Adipose tissue (tissue), 3 donors: ENCODE data around the gene CNBD2. TPM values are rescaled to one million over a fixed set of nuclear protein-coding genes. Genes with fewer than 3 reads are reported as not detected.
"Not testable (repeated sequence)": the region's sequence is repeated elsewhere in the genome, so short reads cannot be mapped to it uniquely, and the experiment has no call there.

ENCODE experiments used
- H3K27ac ChIP-seq: one replicate; pipeline ENCODE4 v1.5.1; 2013; ENCODE audit warnings: low read depth, low read length
- WGBS, 3 donors: extraction: QIAGEN DNeasy Blood & Tissue Kit; methylation state at CpG; one replicate each; pipeline ENCODE4 v1.1.7; 2013; 5-methylcytosine and 5-hydroxymethylcytosine counted together
- polyA plus RNA-seq, 3 donors: library from polyadenylated mRNA; stranded (reverse); fragments of 200-250 nt; gene quantifications; one replicate each; pipeline ENCODE4 v1.2.3, GENCODE V29; 2013
- donor health status: healthy with polysubstance abuse.
- donor health status: Bipolar disorder and iron deficiency.
- donor health status: healthy.

Gene CNBD2
- polyA plus RNA-seq, 3 donors, result 3.4 to 8.3 (median 4.0) TPM

DNA sequence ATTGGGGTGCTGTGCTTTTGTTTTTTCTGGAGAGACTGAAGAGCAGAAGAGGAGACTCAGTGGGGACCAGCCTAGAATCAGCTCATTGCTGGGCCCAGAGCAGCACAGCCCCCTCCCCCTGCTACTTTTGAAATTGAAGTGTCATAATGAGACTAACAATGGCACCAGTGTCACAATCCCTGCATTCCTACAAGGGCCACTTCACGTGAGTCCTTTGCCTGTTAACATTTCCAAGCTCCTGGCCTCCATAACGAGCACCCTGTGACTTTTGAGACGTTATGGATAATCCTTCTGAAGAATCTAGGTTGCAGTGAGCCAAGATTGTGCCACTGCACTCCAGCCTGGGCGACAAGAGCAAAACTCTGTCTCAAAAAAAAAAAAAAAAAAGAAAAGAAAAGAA is 41.7 kb downstream of the CNBD2 start:
- H3K27ac ChIP-seq, result no peak overlapping the region
- 81 to 86% (median 83%) methylated on average over 4 of the region's 4 CpGs for WGBS, 3 donors

DNA sequence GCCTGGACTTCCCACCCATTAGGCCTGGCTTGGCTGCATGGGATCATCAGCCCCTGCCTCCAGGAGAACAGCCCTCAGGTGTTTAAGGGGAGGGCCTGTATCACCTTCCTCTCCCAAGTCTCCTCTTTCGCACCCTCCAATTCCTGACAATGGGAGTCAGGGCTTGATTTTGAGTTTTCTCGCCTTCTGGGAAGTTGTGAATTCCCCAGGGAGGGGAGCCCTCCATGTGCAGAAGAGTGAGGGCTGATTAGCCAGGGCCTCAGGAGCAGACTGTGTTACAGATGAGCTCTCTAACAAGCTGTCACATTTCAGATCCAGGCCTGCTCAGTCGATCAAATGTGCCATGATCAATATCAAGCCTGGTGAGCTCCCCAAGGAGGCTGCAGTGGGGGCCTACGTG is 42.4 kb downstream of the CNBD2 start:
- WGBS, 3 donors, result 74 to 87% (median 81%) methylated on average over 4 of the region's 4 CpGs
- H3K27ac ChIP-seq, result no peak overlapping the region

DNA sequence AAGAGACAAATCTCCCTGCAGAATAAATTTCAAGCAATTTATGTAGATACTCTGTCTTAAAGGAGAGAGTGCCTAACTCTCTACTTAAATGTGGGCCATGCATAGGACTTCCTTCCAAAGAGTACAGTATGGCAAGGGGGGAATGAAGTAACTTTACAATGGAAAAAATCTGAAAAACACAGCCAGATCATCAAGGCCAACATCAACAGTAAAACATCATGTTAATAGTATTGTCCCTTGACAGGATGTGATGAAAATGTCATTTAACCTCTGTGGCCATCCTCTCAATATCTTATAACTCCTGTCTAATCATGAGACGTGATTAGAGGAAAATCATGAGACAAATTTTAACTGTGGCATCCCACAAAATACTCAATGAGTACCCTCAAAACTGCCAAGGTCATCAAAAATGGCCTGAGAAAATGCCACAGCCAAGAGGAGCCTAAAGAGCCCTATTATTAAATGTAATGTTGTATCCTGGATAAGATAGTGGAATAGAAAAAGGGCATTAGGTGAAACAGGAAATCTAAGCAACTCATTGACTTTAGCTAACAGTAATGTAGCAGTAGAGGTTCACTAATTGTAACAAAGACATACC is 47.5 kb downstream of the CNBD2 start:
- no peak overlapping the region for H3K27ac ChIP-seq
- 84 to 93% (median 93%) methylated on average over 1 of the region's 1 CpG for WGBS, 3 donors

DNA sequence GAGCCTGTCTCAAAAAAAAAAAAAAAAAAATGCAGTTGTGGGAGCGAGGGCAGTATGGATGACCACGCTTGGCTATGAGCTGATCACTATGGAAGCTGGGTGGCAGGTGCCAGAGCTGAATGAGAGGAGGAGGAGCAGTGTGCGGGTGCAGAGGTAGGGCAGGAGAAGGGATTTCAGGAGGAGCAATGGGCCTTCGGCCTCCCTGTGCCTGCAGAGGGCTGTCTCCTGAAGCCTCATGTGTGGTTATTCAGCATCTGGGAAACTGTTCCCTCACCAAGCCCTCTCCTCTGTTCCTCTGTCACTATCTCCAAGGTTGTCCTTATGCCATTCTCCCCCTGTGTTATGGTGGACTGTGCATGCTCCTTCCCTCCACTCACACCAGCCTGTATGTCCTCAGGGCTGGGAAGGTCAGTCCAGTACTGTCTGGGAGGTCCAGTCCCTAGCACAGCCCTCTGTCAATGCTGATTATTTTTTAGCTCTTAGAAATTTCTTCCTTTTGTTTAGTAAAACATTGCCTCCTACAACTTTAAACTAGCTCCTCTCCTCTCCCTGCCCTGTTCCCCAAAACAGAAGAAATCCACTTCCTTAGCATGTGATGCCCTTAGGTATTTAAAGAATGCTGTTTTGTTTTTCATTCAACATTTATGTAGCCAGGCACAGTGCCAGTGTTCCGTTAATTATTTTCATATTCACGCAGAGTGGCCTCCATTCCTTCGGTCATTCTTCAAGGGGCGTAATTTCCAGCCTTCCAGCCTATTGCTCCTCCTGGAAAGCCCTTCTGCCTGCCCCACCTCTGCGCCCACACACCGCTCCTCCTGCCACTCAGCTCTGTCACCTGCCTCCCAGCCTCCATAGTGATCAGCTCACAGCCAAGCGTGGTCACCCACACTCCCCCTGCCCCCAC is 48.9 kb downstream of the CNBD2 start:
- H3K27ac ChIP-seq, result no peak overlapping the region
- 64 to 75% (median 69%) methylated on average over 11 of the region's 11 CpGs for WGBS, 3 donors

DNA sequence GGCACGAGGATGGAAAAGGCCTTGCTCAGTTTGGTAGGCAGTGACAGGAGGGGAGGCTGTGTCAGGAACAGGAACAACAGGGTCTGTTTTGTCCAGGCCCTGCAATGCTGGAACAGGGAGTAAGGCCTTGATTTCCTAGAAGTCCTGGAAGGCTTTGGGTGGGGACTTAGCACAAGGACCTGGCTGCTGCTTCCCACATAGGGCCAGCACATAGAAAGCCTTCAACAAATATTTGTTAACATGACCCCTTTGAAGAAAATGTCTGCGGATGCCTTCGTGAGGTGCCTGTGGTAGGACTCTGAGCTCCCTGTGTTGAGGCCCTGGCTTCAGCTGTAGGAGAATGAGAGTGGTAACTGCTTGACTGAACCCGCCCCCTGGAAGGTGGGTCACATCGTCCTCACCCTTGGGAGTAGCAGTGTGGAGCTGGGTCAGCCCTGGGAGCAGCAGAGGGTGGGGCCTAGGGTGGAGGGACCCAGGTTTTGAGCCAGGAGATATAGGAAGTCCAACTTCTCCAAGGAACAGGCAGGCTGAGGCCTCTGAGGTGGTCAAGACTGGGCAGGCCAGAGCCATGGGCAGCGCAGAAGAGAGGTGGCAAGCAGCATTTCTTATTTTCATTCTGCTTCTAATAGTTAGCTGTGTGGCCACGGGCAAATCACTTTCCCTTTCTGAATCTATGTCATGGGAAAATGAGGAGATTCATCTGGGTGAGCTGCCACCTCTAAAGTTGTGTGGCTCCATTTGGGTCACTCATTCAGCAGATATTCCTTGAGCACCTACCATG is 50.0 kb downstream of the CNBD2 start:
- WGBS, 3 donors, result 87 to 91% (median 87%) methylated on average over 7 of the region's 7 CpGs
- H3K27ac ChIP-seq, result no peak overlapping the region

DNA sequence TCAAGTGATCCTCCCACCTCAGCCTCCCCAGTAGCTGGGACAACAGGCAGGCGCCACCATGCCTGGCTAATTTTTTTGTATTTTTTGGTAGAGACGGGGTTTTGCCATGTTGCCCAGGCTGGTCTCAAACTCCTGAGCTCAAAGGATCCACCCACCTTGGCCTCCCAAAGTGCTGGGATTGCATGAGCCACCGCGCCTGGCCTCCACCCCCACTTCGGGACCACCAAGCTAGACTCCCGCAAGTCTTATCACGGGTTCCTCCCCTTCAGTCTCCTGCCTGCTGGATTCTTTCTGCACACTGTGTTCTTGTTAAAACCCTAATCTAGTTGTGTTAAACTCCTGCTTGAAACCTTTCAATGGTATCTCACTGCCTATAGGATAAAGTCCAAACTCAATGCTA is 57.7 kb downstream of the CNBD2 start:
- 81 to 87% (median 81%) methylated on average over 7 of the region's 7 CpGs for WGBS, 3 donors
- H3K27ac ChIP-seq, result not testable (repeated sequence)

DNA sequence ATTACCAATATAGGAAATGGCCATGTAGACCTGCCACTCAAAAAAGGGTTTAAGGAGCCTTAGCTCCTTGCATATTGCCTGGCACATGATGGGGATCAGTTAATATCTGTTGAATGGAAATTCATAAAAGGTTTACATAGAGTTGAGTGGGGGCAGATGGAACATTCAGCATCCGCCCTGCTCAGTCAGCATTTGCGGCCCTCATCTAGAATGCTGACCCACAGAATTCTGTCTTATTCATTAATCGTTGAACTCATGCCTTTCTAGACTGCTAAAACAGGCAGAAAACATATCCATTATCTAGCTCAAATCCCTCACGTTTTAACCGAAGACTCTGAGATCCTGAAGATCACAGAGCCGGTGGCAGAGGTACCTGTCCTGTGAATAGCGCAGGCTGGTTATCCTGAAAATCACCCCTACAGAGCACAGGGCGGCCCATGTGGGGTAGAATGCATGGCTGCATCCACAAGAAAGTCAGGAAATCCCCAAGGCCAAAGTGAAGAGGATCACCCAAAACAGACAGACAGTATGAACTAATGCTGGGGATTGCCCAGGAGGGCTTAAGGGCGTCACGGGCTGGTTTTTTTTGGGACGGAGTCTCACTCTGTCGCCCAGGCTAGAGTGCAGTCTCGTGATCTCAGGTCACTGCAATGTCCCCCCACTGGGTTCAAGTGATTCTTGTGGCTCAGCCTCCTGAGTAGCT is 59.9 kb downstream of the CNBD2 start:
- 91 to 93% (median 92%) methylated on average over 13 of the region's 13 CpGs for WGBS, 3 donors
- no peak overlapping the region for H3K27ac ChIP-seq

DNA sequence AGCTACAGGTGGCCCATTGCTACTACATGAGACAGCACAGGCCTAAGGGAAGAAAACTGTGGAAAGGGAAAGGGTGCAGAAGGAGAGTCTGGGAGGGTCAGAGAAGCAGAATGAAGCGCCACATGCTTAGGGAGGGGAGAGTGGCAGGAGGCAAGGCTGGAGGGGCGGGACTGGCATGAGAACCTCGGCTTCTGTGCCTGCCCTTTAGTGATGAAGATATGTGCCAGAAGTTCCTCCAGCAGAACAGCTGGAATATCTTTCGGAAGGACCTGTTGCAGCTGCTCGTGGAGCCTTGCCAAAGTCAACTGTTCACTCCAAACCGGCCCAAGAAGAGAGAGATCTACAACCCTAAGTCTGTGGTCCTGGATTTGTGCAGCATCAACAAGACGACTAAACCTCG is 61.8 kb downstream of the CNBD2 start:
- H3K27ac ChIP-seq, result no peak overlapping the region
- 40 to 54% (median 53%) methylated on average over 8 of the region's 8 CpGs for WGBS, 3 donors

DNA sequence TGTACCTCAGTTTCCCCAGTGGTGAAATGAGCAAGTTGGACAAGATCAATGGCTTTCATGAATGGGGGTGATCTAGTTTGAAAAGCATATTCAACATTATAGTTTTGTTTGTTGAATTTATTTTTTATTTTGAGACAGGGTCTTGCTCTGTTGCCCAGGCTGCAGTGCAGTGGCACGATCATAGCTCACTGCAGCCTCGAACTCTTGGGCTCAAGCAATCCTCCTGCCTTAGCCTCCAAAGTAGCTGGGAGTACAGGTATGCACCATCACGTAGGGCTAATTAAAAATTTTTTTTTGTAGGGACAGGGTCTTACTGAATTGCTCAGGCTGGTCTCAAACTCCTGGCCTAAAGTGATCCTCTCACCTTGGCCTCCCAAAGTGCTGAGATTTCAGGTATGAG is 63.4 kb downstream of the CNBD2 start:
- H3K27ac ChIP-seq, result no peak overlapping the region
- WGBS, 3 donors, result 94 to 99% (median 95%) methylated on average over 3 of the region's 3 CpGs

DNA sequence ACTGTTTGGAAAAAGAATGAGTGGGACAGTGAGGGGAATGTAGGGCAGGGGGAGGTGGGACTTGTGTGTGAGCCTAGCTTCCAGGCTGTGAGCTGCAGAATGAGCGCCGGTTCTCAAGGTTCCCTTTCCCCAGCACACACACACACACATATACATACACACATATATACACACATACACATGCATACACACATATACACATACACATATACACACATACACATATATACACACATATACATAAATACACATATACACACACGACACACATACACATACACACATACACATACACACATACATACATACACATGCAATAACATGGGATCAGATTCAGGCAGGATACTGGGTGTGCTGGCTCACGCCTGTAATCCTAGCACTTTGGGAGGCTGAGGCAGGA is 66.5 kb downstream of the CNBD2 start:
- WGBS, 3 donors, result 94 to 99% (median 97%) methylated on average over 2 to 4 of the region's 4 CpGs
- no peak overlapping the region for H3K27ac ChIP-seq

DNA sequence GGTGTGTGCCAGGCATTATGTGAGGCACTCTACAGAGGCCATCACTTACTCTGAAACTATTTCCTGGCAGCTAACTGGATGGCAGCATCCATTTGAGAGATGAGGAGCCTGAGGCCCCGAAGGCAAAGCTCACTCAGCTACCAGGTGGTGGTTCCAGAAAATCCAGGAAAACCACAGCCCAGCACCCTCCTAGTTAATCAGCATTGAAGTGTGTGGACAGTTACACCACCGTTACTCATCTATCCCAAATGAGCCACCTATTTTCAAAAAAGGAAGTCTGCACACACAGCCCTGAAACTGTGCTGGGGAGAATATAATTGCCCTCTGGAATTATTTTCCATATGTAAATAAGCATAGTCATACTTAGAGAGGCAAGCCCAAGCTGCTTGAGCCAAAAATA is 67.4 kb downstream of the CNBD2 start:
- WGBS, 3 donors, result 39 to 78% (median 48%) methylated on average over 2 of the region's 2 CpGs
- no peak overlapping the region for H3K27ac ChIP-seq

DNA sequence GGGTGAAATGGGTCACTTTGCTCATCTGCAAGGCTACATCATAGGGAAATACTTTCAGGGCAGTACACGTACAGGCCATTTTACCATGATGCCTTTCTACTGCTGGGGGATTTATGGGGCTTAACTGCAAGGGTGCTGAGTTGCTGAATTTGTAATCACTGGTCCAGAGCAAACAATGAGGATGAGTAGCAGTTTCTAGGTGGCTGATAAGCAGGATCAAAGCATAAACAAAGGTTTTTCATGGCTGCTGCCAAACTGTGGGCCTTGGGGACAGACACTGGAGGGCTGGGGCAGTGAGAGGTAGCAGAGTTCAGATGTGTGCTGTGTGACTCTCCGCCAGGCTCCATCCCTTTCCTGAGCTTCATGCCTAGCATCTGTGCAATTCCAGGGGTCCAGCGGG is 68.3 kb downstream of the CNBD2 start:
- H3K27ac ChIP-seq, result no peak overlapping the region
- 85 to 94% (median 92%) methylated on average over 3 of the region's 3 CpGs for WGBS, 3 donors

DNA sequence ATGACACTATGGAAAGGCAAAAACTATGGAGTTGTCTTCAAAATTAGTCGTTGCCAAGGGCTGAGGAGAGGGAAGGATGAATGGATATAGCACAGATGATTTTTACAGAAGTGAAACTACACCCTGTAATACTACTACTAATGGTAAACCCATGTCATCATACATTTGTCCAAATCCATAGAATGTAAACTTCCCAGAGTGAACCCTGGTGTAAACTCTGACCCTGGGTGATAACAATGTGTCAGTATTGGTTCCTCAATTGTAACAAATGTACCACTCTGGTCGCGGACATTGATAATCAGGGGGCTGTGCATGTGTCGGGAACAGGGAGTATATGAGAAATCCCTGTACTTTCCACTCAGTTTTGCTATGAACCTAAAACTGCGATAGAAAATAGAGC is 72.2 kb downstream of the CNBD2 start:
- H3K27ac ChIP-seq, result no peak overlapping the region
- 87 to 92% (median 91%) methylated on average over 5 of the region's 5 CpGs for WGBS, 3 donors

DNA sequence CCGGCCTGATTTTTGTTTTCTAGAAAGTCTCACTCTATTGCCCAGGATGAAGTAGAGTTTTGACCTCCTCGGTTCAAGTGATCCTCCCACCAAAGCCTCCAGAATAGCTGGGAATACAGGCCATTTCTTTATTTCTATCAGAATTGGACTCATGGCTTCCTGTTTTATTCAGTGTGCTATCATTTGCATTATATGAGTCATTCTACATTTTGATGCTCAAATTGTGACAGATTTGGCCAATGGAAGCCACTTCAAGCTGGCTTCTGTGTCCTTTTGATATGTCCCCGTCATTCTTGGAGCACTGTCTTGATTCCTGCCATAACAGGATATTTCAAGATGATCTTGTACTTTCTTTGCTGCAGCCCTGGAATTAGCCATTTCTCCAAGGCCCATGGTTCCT is 75.1 kb downstream of the CNBD2 start:
- 88 to 98% (median 93%) methylated on average over 3 of the region's 3 CpGs for WGBS, 3 donors
- H3K27ac ChIP-seq, result no peak overlapping the region

DNA sequence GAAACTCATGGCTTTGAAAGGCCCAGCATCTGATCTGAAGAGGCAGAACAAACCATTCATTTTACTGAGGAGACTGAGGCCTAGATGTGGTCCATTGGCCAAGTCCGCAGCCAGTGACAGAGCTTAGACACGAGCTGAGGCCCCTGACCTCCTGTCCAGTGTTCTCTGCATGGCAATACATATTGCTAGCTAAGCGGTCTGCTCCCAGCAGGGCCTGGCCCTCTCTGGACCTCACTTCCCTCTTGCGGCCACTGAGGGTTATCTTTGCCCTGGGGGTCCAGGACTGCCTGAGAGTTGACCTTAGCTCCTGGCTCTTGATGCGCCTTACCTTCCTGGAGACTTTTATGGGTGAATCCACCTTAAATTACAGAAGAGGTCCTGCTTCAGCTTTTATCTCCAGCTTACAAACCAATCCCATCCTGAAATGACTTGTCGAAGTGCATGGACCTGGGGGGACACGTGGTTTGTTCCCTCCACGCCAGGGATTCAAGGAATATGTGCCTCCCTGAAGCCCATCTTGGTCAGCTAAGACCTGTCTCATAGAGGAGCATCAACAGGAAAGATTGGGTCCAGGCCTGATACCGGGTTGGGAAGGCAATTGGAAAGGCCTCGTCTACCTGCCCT is 75.6 kb downstream of the CNBD2 start:
- 93 to 98% (median 94%) methylated on average over 10 of the region's 10 CpGs for WGBS, 3 donors
- no peak overlapping the region for H3K27ac ChIP-seq

DNA sequence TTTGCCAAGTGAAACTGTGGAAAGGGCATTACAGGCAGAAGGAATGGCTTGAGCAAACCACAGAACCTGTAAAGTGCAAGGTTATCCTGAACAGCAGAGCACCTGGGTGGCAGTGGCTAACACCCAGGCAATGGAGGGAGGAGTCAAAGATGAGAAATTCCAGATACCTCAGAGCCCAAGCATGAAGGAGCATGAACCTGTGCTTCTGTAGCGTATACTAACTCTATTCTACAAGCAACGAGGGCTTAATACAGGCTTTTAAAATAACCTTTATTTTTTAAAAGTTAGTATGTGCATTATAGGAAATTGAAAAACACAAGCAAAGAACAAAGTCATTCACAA is 77.0 kb downstream of the CNBD2 start:
- no peak overlapping the region for H3K27ac ChIP-seq
- WGBS, 3 donors, result 83 to 90% (median 84%) methylated on average over 2 of the region's 2 CpGs

DNA sequence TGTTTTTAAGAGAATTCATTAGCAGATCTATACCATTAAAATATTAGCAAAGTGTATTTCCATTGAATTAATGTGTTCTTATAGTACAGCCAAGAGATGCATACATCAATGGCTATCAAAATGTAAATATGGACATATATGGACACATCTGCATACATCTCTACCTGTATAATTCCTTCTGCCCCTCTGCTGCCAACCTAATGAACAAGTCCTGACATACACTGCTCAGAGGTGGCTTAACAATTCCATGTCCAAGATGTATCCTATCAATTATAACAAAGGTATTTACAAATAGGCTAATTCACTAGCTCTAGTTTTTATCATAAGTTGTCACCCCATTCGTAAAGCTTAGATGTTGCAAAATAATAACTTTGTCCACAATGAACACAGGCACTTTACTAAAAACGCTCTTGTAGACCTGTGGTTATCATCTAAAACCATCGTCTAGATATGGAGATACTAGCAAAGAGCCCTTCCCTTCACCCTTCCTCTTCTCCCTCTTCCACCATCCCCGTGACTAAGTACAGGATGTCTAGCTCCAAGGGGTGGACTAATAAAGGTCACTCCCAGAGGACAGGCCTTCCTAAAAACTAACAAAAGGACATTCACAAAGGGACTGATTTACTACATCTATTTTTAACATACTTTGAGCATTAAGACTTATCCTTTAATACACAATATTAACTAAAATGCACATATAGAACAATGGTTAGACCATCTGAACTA is 77.8 kb downstream of the CNBD2 start:
- not testable (repeated sequence) for H3K27ac ChIP-seq
- WGBS, 3 donors, result 49 to 59% (median 53%) methylated on average over 4 of the region's 4 CpGs

DNA sequence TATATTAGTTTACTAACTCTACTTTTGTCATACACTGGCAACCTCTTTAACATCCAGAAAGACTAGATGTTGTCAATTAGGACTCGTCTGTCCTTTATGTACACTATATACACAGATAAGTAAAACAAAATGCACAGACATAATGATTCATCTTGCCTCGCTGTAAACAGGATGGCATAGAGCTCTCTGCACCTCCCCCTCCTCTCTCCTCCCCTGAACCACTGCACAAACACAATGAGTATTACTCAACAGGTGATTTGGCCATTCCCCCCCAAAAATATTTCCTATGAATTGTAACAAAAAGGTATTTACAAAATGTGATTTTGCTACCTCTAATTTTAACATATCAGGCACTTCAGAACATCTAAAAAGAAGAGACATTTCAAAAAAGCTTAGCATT is 81.0 kb downstream of the CNBD2 start:
- not testable (repeated sequence) for H3K27ac ChIP-seq
- 0 to 7% (median 0%) methylated on average over 2 of the region's 2 CpGs for WGBS, 3 donors
